DMS53 (cell line): Measurements from ENCODE around the gene GMDS.
"Not testable (repeated sequence)": the region's sequence is repeated elsewhere in the genome, so short reads cannot be mapped to it uniquely, and the experiment has no call there.

Experiments used
- DNase-seq: peaks from one replicate; lab custom pipeline; 2025; lab: John Stamatoyannopoulos, UW

GMDS gene

DNA sequence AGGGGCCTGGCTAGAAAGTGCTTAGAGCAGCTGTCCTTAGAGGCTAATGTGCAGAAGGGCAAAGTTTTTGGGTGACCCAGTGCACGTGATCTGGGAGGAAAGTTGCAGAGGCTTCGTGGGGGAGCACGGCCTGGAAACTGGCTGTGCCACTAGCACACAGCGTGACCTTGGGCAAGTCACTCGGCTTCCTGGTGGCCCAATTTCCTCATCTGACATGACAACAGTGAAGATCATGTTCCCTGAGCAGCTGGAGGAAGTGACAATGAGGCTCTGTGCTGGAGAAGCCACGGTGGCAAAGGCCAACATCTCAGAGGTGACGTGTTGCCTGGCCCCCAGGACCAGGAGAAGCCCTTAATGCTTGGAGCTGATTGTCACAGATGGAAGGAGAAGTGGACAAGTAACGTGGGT is 536.2 kb downstream of the GMDS start:
- peak; percentile 6 for DNase-seq

- no peak for DNase-seq
These were observed 536.6 kb downstream of the GMDS start for GRCh38 chr6:1708820-1709219.

- no peak for DNase-seq
These were observed 537.3 kb downstream of the GMDS start for GRCh38 chr6:1708122-1708521.

GRCh38 chr6:1705630-1706029 is 539.8 kb downstream of the GMDS start:
- DNase-seq: no peak

DNA sequence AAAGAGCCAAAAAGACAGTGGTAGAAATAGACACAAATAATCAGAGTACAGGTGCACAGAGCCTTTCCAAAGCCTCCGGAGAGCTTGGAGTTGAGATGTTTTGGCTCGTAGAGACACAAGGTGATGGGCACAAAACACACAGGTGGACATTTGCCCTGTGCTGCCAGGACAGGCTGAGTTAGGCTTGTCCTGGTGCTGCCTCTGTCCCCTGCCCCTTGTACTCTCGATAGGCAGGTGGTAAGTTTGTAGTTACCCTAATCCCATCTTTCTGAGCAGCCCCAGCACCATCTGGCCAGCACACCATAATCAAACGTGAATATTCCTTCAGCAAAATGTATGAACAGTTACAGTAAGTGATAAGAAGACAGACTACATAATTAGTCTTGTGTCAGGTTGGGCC is 540.2 kb downstream of the GMDS start:
- no peak for DNase-seq

GRCh38 chr6:1704711-1705110 is 540.7 kb downstream of the GMDS start:
- DNase-seq: no peak

DNA sequence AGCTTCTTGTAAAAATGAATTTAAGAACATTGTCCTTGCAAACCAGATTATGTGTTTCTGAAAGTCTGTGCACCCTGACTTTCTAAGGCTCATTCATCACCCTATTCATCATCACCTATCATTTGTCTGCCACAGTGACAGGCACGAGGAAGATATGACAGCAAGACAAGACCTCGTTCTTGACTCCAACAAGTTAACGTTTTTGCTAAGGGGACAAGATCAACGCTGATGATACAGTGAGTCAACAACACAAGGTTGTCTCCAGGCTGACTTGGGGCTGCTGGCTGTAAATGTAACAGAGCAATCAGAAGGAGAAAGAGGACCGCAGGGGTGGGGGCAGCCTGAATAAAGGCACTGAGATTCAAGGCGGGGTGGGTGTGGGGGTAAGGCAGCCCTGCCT is 541.5 kb downstream of the GMDS start:
- DNase-seq: no peak

DNA sequence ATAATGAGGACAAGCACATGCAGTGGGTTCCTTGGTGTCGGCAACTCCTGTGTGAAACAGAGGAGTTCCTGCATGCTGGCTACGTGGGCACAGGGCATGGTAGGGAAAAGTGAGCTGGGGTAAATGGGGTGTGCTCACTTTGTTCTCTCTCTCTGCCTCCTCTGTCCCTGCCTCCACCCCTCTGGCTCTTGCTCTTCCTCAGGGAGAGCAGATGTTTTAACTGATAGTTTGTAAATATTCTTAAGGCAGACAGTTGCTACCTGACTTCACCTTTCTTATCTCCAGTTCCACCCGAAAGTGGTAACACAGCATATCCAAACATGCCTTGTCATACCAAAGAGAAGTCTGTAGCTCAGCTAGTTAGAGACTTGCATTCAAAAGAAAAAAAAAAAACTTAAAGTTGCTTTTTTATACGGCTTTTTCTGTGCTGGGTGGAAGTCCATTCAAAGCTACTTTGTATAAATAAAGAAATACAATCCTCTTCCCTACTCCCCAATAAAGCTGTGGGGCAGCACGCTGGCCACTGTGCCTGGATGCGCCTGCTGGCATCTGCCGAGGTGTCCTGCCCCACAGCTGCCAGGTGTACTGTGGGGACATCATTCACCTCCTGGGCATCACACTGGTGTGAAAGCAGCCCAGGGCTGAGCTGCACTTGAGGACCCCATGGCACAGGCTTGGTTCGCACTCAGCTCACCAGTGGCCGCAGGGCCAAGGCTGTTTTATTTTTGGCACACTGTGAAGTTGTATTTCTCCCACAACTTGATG is 542.1 kb downstream of the GMDS start:
- no peak for DNase-seq

GRCh38 chr6:1702580-1703051 is 542.8 kb downstream of the GMDS start:
- DNase-seq: no peak

DNA sequence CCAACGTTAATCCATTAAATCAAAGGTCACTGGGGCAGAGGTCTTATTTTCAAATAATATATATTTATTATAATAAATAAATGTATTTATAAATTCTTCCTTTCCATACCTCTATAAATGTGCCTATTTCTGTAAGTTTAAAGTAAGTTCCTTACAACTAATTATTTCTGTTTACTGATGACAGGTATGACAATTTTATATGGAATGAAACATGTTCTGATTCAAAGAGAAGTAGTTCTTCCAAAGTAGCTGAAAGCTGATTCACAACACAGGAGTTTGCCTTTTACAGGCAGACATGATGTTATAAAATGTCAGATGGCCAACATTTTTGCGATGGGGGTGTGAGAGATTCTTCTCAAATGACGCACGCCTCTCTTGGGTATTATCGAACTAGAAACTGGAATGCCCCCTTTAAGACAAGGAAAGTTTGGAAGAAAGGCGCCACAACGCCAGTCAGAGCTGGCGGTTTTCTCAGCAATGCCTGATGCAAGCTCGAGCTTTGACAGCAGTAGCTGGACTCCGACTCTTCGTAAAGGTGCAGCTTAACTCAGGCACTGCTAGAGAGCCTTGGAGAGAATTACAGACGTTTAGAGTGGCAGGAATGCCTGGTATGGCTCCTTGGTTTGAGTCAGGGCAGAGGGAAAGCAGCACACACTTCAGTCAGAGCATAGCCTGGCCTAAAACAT is 543.6 kb downstream of the GMDS start:
- DNase-seq: no peak

- DNase-seq: no peak
These were observed 545.0 kb downstream of the GMDS start for GRCh38 chr6:1700278-1700967.

DNA sequence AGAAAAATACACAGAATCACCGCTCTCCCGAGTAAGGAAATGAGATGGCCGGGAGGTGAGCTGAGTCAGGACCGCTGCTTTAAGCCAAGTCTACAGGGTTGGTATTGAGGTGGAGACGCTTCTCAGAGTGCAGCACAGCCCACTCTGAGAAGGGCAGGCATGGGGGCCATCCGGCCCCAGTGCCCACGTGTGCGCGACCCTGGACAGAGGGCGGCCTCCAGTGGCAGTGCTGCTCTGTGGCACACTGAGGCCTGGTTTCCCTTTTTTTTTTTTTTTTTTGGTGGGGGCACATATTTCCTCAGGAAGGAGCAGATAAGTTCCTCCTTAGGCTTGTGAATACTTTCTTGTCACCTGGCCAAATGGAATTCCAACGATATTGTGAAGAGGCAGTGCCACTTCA is 546.9 kb downstream of the GMDS start:
- no peak for DNase-seq

DNA sequence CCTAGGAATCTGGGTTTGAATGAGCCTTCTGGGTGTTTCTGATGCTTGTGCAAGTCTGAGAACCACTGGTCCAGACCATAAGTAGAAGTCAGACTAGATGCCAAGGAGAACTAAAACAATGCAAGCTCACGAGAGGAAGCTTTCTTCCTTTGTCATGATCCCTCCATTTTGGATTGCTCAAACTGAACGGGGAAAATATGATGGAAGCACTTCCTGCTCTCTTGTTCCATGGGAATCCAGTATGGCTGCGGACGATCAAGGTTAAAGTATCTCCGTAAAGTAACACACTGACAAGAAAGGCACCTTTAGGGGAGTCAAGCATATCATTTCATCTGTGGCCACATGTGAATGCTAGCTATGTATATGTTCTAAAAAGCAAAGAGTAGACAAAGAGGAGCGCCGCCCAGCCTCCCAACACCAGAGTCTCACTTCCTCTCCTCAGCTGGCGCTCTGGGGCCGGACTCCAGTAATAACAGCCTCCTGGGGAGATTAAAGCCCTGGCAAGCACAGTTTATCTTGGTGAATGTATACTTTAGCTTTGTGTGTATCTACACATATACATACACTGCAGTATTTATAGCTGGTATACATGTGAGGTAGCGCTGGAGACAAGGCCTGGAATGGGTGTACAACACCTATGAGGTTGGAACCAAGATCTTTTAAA is 547.6 kb downstream of the GMDS start:
- DNase-seq: no peak

DNA sequence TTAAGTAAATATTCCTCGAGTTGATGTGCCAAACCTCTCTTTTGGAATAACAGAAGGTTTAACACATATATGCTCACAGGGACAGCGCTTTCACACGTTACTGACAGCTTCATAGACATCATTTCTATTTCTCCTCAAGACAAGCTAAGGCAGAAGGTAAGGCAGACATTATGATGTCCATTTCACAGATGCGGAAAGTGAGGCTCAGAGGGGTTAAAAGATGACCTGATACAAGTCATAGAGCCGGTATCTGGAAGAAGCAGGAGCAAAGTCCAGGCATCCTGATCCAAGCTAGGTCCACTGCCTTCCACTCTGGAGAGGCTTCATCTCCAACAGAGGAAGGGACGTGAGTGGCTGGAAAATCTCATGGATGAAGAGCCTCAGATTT is 548.9 kb downstream of the GMDS start:
- no peak for DNase-seq

DNA sequence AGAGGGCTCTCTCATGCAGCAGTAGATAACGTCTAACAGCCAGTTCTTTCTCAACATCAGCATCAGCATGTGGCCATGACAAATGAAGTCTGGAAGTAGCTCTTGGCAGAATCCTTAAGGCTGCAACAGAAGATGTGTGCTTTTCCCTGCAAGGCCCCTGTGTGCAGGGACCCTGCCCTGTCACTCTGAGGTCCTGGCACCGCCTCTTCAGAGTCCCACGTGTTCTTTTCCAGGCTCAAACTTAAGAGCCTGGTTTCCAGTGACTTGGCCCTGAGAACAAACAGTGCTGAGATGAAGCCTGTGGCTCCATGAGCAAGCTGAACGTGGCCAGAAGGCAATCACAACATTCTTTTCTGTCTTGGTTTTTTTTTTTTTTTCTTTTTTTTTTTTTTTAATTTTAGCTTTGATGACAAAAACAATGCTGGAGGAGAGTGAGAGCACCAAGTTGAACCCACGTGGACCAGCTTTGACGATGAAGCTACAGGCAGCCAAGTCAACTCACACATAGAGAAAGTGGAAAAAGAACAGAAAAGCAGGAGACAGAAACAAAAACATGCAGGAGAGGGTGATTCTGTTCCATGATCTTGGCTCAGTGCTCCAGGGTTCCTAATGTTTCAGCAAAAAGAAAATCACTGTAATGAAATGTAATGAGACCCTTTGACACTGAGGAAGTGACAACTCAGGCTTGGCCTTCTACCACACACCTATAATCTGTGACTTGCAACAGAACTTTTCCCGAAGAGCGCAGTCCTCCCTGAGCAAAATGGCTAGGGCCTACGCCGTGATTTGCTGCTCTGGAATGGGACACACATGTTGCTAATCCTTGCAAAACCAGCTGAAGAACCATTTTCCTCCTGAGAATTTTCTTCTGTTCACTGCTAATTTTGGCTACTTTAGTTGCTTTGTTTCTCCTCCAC is 549.6 kb downstream of the GMDS start:
- DNase-seq: no peak

DNA sequence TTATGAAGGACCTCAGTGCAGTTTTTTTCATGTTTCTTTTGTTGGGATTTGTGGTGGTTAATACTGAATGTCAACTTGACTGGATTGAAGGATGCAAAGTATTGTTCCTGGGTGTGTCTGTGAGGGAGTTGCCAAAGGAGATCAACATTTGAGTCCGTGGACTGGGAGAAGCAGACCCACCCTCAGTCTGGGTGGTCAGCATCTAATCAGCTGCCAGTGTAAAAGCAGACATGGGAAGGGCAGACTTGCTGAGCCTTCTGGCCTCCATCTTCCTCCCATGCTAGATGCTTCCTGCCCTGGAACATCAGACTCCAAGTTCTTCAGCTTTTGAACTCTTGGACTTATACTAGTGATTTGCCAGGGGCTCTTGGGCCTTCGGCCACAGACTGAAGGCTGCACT is 553.6 kb downstream of the GMDS start:
- not testable (repeated sequence) for DNase-seq

DNA sequence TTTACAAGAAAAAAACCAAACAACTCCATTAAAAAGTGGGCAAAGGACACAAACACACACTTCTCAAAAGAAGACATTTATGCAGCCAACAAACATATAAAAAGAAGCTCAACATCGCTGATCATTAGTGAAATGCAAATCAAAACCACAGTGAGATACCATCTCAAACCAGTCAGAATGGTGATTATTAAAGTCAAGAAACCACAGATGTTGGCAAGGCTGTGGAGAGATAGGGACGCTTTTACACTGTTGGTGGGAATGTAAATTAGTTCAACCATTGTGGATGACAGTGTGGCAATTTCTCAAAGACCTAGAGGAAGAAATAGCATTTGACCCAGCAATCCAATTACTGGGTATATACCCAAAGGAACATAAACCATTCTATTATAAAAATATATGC is 554.7 kb downstream of the GMDS start:
- not testable (repeated sequence) for DNase-seq

DNA sequence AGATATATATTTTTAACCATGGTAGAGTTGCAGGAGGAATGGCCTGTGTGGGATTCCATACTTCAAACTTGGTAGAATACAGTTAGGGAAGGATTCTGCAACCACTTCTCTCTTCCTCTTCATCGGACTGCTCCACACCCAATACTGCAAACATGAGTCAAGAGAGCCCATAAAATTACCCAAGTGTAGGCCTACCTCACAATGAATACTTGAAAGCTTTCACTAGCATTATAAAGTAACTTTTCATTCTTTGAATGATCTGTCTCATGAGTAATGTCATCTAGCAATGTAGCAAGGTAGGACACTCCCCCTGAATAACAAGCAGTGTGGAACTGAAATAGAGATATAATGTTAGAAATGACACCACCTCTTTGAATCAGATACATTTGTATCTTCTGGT is 556.3 kb downstream of the GMDS start:
- DNase-seq: no peak

DNA sequence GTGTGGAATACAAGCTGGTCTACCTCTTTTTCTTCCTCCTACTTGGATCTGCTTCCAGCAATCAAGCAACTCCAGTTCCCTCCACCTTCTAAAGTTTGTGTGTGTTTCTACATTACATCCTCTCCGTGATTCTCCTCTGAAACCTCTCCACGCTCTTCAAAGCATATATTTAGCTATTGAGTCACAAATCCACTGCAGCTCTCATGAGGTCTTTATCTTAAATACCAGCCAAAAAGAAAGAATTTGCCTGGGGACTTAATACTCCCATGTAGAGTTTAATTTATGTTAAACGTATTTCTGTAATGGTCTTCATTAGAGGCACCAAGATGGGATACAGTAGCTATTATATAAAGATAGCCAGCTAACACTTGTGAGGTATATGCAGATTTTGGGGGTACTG is 557.0 kb downstream of the GMDS start:
- DNase-seq: no peak

DNA sequence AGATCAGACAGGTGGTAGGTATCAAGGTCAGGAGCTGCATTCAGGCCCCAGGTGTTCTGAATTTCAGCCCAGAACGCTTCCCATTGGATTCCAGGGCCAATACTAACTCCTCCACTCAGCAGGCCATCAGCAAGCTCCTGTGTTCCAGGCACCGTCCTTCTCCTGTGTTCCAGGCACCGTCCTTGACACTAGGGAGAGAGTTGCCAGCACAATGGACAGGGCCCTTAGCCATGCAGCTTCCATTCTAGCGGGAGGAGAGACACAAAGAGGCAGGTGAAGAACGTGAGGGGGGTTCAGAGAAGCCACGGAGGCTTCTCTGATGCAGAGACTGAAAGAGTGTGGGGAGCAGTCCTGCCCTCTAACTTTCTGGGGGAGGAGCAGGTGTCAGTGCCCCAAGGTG is 558.0 kb downstream of the GMDS start:
- no peak for DNase-seq
